ENCODE results near the gene CLASP1.
"Not testable (repeated sequence)": the region's sequence is repeated elsewhere in the genome, so short reads cannot be mapped to it uniquely, and the experiment has no call there.

Gene CLASP1

GRCh38 chr2:121387591-121388325 lies 261.5 kb downstream of the CLASP1 start:
- no peak for DNase-seq (ENCODE audit: extremely low read depth in 1 of 2, low read depth in 1 of 2)

GRCh38 chr2:121386707-121387106 lies 262.6 kb downstream of the CLASP1 start:
- no peak for DNase-seq (ENCODE audit: extremely low read depth in 1 of 2, low read depth in 1 of 2)

- DNase-seq (ENCODE audit: extremely low read depth in 1 of 2, low read depth in 1 of 2) = no peak
Observed at GRCh38 chr2:121386102-121386501, 263.2 kb downstream of the CLASP1 start.

- no peak for DNase-seq (ENCODE audit: extremely low read depth in 1 of 2, low read depth in 1 of 2)
Observed at GRCh38 chr2:121382744-121383143, 266.5 kb downstream of the CLASP1 start.

GRCh38 chr2:121377646-121378045 lies 271.6 kb downstream of the CLASP1 start:
- no peak for DNase-seq (ENCODE audit: extremely low read depth in 1 of 2, low read depth in 1 of 2)

- DNase-seq (ENCODE audit: extremely low read depth in 1 of 2, low read depth in 1 of 2) = no peak
Observed at GRCh38 chr2:121376535-121377250, 272.6 kb downstream of the CLASP1 start.

- DNase-seq (ENCODE audit: extremely low read depth in 1 of 2, low read depth in 1 of 2) = no peak
Observed at GRCh38 chr2:121375621-121376159, 273.6 kb downstream of the CLASP1 start.

- not testable (repeated sequence) for DNase-seq (ENCODE audit: extremely low read depth in 1 of 2, low read depth in 1 of 2)
Observed at GRCh38 chr2:121374412-121375075, 274.7 kb downstream of the CLASP1 start.

- no peak for DNase-seq (ENCODE audit: extremely low read depth in 1 of 2, low read depth in 1 of 2)
Observed at GRCh38 chr2:121372721-121373353, 276.4 kb downstream of the CLASP1 start.

GRCh38 chr2:121372082-121372481 lies 277.2 kb downstream of the CLASP1 start:
- no peak for DNase-seq (ENCODE audit: extremely low read depth in 1 of 2, low read depth in 1 of 2)

GRCh38 chr2:121368836-121369235 lies 280.4 kb downstream of the CLASP1 start:
- DNase-seq (ENCODE audit: extremely low read depth in 1 of 2, low read depth in 1 of 2) = no peak

GRCh38 chr2:121368155-121368554 lies 281.1 kb downstream of the CLASP1 start:
- DNase-seq (ENCODE audit: extremely low read depth in 1 of 2, low read depth in 1 of 2) = no peak

GRCh38 chr2:121367246-121367900 lies 281.9 kb downstream of the CLASP1 start:
- no peak for DNase-seq (ENCODE audit: extremely low read depth in 1 of 2, low read depth in 1 of 2)

GRCh38 chr2:121366040-121366439 lies 283.2 kb downstream of the CLASP1 start:
- no peak for DNase-seq (ENCODE audit: extremely low read depth in 1 of 2, low read depth in 1 of 2)

GRCh38 chr2:121365061-121365460 lies 284.2 kb downstream of the CLASP1 start:
- DNase-seq (ENCODE audit: extremely low read depth in 1 of 2, low read depth in 1 of 2) = no peak

- DNase-seq (ENCODE audit: extremely low read depth in 1 of 2, low read depth in 1 of 2) = no peak
Observed at GRCh38 chr2:121363632-121364420, 285.4 kb downstream of the CLASP1 start.

GRCh38 chr2:121362774-121363173 lies 286.5 kb downstream of the CLASP1 start:
- DNase-seq (ENCODE audit: extremely low read depth in 1 of 2, low read depth in 1 of 2) = no peak

- DNase-seq (ENCODE audit: extremely low read depth in 1 of 2, low read depth in 1 of 2) = no peak
Observed at GRCh38 chr2:121362226-121362625, 287.0 kb downstream of the CLASP1 start.

- no peak for DNase-seq (ENCODE audit: extremely low read depth in 1 of 2, low read depth in 1 of 2)
Observed at GRCh38 chr2:121360566-121361300, 288.5 kb downstream of the CLASP1 start.

All from activated CD8-positive, alpha-beta memory T cell treated with anti-CD3 and anti-CD28 coated beads for 1 hour (primary cell).